ENCODE measurements around the gene RPS27.
"Not testable (repeated sequence)": the region's sequence is repeated elsewhere in the genome, so short reads cannot be mapped to it uniquely, and the experiment has no call there.

RPS27 gene

GRCh38 chr1:153985941-153986761 lies 4.4 kb upstream of the RPS27 start, which contains the start of gene RAB13:
RAB13 (minus strand) TSS chr1:153986339; CDS start chr1:153986236, 103 bp downstream.
- peak; percentile 89 for DNase-seq (ENCODE audit: low spot score)

GRCh38 chr1:153987621-153988020 lies 2.9 kb upstream of the RPS27 start:
- no peak for DNase-seq (ENCODE audit: low spot score)

GRCh38 chr1:153991151-153991630 lies 629 bp downstream of the RPS27 start:
- DNase-seq (ENCODE audit: low spot score) = no peak

GRCh38 chr1:153991806-153992205 lies 1.2 kb downstream of the RPS27 start:
- DNase-seq (ENCODE audit: low spot score) = no peak

- DNase-seq (ENCODE audit: low spot score) = no peak
Measured at GRCh38 chr1:153995202-153995601, 4.6 kb downstream of the RPS27 start.

GRCh38 chr1:153995640-153996039 lies 5.1 kb downstream of the RPS27 start:
- no peak for DNase-seq (ENCODE audit: low spot score)

- DNase-seq (ENCODE audit: low spot score) = not testable (repeated sequence)
Measured at GRCh38 chr1:153996882-153997281, 6.3 kb downstream of the RPS27 start.

GRCh38 chr1:154000420-154000819 lies 9.9 kb downstream of the RPS27 start:
- DNase-seq (ENCODE audit: low spot score) = no peak

GRCh38 chr1:154006136-154006535 lies 15.6 kb downstream of the RPS27 start:
- DNase-seq (ENCODE audit: low spot score) = no peak

GRCh38 chr1:154012129-154012528 lies 21.6 kb downstream of the RPS27 start:
- no peak for DNase-seq (ENCODE audit: low spot score)

- not testable (repeated sequence) for DNase-seq (ENCODE audit: low spot score)
Measured at GRCh38 chr1:154012543-154012942, 22.0 kb downstream of the RPS27 start.

GRCh38 chr1:154014154-154014907 lies 23.8 kb downstream of the RPS27 start:
- no peak for DNase-seq (ENCODE audit: low spot score)

- DNase-seq (ENCODE audit: low spot score) = no peak
Measured at GRCh38 chr1:154019269-154019668, 28.7 kb downstream of the RPS27 start.

- DNase-seq (ENCODE audit: low spot score) = no peak
Measured at GRCh38 chr1:154019940-154020339, 29.4 kb downstream of the RPS27 start.

GRCh38 chr1:154033697-154034096 lies 43.1 kb downstream of the RPS27 start:
- not testable (repeated sequence) for DNase-seq (ENCODE audit: low spot score)
